IgD-negative memory B cell (primary cell): ENCODE measurements around the gene CIC. TPM values are rescaled to one million over a fixed set of nuclear protein-coding genes. Genes with fewer than 3 reads are reported as not detected.
"Not testable (repeated sequence)": the region's sequence is repeated elsewhere in the genome, so short reads cannot be mapped to it uniquely, and the experiment has no call there.

Source experiments
- H3K27ac Mint-ChIP-seq, 3 donors: one replicate each; pipeline ENCODE4 v1.8.0; 2020 to 2022; ENCODE audit warnings: mild to moderate bottlenecking in 3 of 3, mixed read lengths in 3 of 3, moderate library complexity in 1 of 3
- H3K27me3 Mint-ChIP-seq: one replicate; pipeline ENCODE4 v1.8.0; 2021; ENCODE audit warnings: mixed read lengths
- H3K36me3 Mint-ChIP-seq: one replicate; pipeline ENCODE4 v1.8.0; 2020; ENCODE audit warnings: mild to moderate bottlenecking, mixed read lengths
- H3K4me1 Mint-ChIP-seq, 3 donors: one replicate each; pipeline ENCODE4 v1.8.0; 2020 to 2022; ENCODE audit warnings: mixed read lengths in 3 of 3, mild to moderate bottlenecking in 1 of 3
- H3K4me3 Mint-ChIP-seq, 4 donors: one replicate each; pipeline ENCODE4 v1.8.0; 2020 to 2022; ENCODE audit warnings: mild to moderate bottlenecking in 4 of 4, mixed read lengths in 4 of 4, moderate library complexity in 3 of 4
- H3K9me3 Mint-ChIP-seq, 3 donors: one replicate each; pipeline ENCODE4 v1.8.0; 2020 to 2021; ENCODE audit warnings: mixed read lengths in 3 of 3, mild to moderate bottlenecking in 1 of 3
- polyA plus RNA-seq: library from polyadenylated mRNA; unstranded; fragments of 300-500 nt; fragmentation: Illumina TruSeq; gene quantifications from one replicate; pipeline ENCODE4 v1.2.3, GENCODE V29; 2021

Gene CIC
- polyA plus RNA-seq, 1 donor from 2014 or later: 4.5 TPM

- peak overlapping the region in 1 of 4 donors; percentile 11 for H3K4me3 Mint-ChIP-seq
- peak overlapping the region in 2 of 3 donors; percentile 43 to 65 for H3K27ac Mint-ChIP-seq
- H3K27me3 Mint-ChIP-seq: peaks cover 2% of the 10 kb centered on the region
- H3K9me3 Mint-ChIP-seq: no peaks in the 10 kb centered on the region
- peaks cover 0 to 3% (median 0%) of the 10 kb centered on the region in 3 donors for H3K4me1 Mint-ChIP-seq
- H3K36me3 Mint-ChIP-seq: no peaks in the 10 kb centered on the region
Observed at GRCh38 chr19:42261763-42262162, 7.3 kb upstream of the CIC start.

GRCh38 chr19:42266105-42266504 is 2.9 kb upstream of the CIC start:
- not testable (repeated sequence) for H3K27me3 Mint-ChIP-seq, H3K9me3 Mint-ChIP-seq, H3K36me3 Mint-ChIP-seq
- peak overlapping the region in 1 of 3 donors; percentile 19 for H3K27ac Mint-ChIP-seq
- H3K4me3 Mint-ChIP-seq: peak overlapping the region in 1 of 4 donors; percentile 19
- H3K4me1 Mint-ChIP-seq: peaks cover 11 to 24% (median 16%) of the 10 kb centered on the region in 3 donors

- not testable (repeated sequence) for H3K27me3 Mint-ChIP-seq, H3K27ac Mint-ChIP-seq, H3K36me3 Mint-ChIP-seq, H3K9me3 Mint-ChIP-seq
- peaks cover 11 to 27% (median 21%) of the 10 kb centered on the region in 3 donors for H3K4me1 Mint-ChIP-seq
- peak overlapping the region in 1 of 4 donors; percentile 65 for H3K4me3 Mint-ChIP-seq
Observed at GRCh38 chr19:42266928-42267603, 2.0 kb upstream of the CIC start.

GRCh38 chr19:42267644-42268141 is 1.4 kb upstream of the CIC start:
- Mint-ChIP-seq H3K36me3 (no peaks in the 10 kb centered on the region), H3K27ac (no peak overlapping the region), H3K27me3 (no peaks in the 10 kb centered on the region), H3K9me3 (no peaks in the 10 kb centered on the region), H3K4me3 (peak overlapping the region in 1 of 4 donors; percentile 65), H3K4me1 (peaks cover 11 to 27% (median 21%) of the 10 kb centered on the region in 3 donors)

- Mint-ChIP-seq H3K36me3 (no peaks in the 10 kb centered on the region), H3K4me3 (no peak overlapping the region), H3K27me3 (no peaks in the 10 kb centered on the region), H3K9me3 (no peaks in the 10 kb centered on the region), H3K27ac (no peak overlapping the region), H3K4me1 (peaks cover 11 to 27% (median 21%) of the 10 kb centered on the region in 3 donors)
Observed at GRCh38 chr19:42268142-42268703, 829 bp upstream of the CIC start.

GRCh38 chr19:42269478-42270345 is 660 bp downstream of the CIC start:
- Mint-ChIP-seq H3K27me3 (no peaks in the 10 kb centered on the region), H3K9me3 (no peaks in the 10 kb centered on the region), H3K4me3 (peak overlapping the region in 3 of 4 donors; percentile 85 to 96 (median 96)), H3K36me3 (no peaks in the 10 kb centered on the region), H3K27ac (peak overlapping the region in 2 of 3 donors; percentile 87 to 98), H3K4me1 (peaks cover 11 to 29% (median 24%) of the 10 kb centered on the region in 3 donors)

- no peaks in the 10 kb centered on the region for H3K27me3 Mint-ChIP-seq
- peaks cover 15 to 30% (median 26%) of the 10 kb centered on the region in 3 donors for H3K4me1 Mint-ChIP-seq
- H3K36me3 Mint-ChIP-seq: peaks cover 1% of the 10 kb centered on the region
- no peaks in the 10 kb centered on the region for H3K9me3 Mint-ChIP-seq
- H3K4me3 Mint-ChIP-seq: peak overlapping the region in 3 of 4 donors; percentile 85 to 96 (median 96)
- H3K27ac Mint-ChIP-seq: peak overlapping the region in 2 of 3 donors; percentile 87 to 98
Observed at GRCh38 chr19:42270346-42271044, 1.4 kb downstream of the CIC start.

GRCh38 chr19:42271045-42271419 is 2.0 kb downstream of the CIC start:
- Mint-ChIP-seq H3K27ac (peak overlapping the region in 2 of 3 donors; percentile 63 to 87), H3K9me3 (no peaks in the 10 kb centered on the region), H3K27me3 (no peaks in the 10 kb centered on the region), H3K4me1 (peaks cover 18 to 30% (median 27%) of the 10 kb centered on the region in 3 donors), H3K36me3 (peaks cover 1% of the 10 kb centered on the region), H3K4me3 (peak overlapping the region in 3 of 4 donors; percentile 28 to 96 (median 69))

GRCh38 chr19:42271861-42272534 is 2.9 kb downstream of the CIC start:
- H3K27ac Mint-ChIP-seq: no peak overlapping the region
- H3K4me3 Mint-ChIP-seq: no peak overlapping the region
- peaks cover 21 to 32% (median 32%) of the 10 kb centered on the region in 3 donors for H3K4me1 Mint-ChIP-seq
- peaks cover 1% of the 10 kb centered on the region for H3K36me3 Mint-ChIP-seq
- no peaks in the 10 kb centered on the region for H3K9me3 Mint-ChIP-seq
- no peaks in the 10 kb centered on the region for H3K27me3 Mint-ChIP-seq

GRCh38 chr19:42272535-42272897 is 3.5 kb downstream of the CIC start:
- Mint-ChIP-seq H3K27ac (no peak overlapping the region), H3K4me3 (no peak overlapping the region), H3K9me3 (no peaks in the 10 kb centered on the region), H3K27me3 (no peaks in the 10 kb centered on the region), H3K4me1 (peaks cover 21 to 30% (median 30%) of the 10 kb centered on the region in 3 donors), H3K36me3 (peaks cover 1% of the 10 kb centered on the region)

- Mint-ChIP-seq H3K27me3 (no peaks in the 10 kb centered on the region), H3K4me1 (peaks cover 19 to 29% (median 25%) of the 10 kb centered on the region in 3 donors), H3K27ac (no peak overlapping the region), H3K4me3 (no peak overlapping the region), H3K36me3 (peaks cover 1% of the 10 kb centered on the region), H3K9me3 (no peaks in the 10 kb centered on the region)
Observed at GRCh38 chr19:42272989-42273406, 3.9 kb downstream of the CIC start.

- Mint-ChIP-seq H3K36me3 (peaks cover 1% of the 10 kb centered on the region), H3K27me3 (no peaks in the 10 kb centered on the region), H3K4me1 (peaks cover 17 to 30% (median 24%) of the 10 kb centered on the region in 3 donors), H3K4me3 (peak overlapping the region in 1 of 4 donors; percentile 66), H3K9me3 (no peaks in the 10 kb centered on the region), H3K27ac (no peak overlapping the region)
Observed at GRCh38 chr19:42273407-42274064, 4.5 kb downstream of the CIC start.

GRCh38 chr19:42274065-42274682 is 5.1 kb downstream of the CIC start:
- no peaks in the 10 kb centered on the region for H3K27me3 Mint-ChIP-seq
- no peaks in the 10 kb centered on the region for H3K9me3 Mint-ChIP-seq
- peaks cover 17 to 36% (median 25%) of the 10 kb centered on the region in 3 donors for H3K4me1 Mint-ChIP-seq
- peak overlapping the region in 1 of 4 donors; percentile 67 for H3K4me3 Mint-ChIP-seq
- H3K36me3 Mint-ChIP-seq: peaks cover 1% of the 10 kb centered on the region
- H3K27ac Mint-ChIP-seq: peak overlapping the region in 1 of 3 donors; percentile 76
